GM12872 (cell line): ENCODE measurements around the gene APOL1.

Experiments used
- TF ChIP-seq, protein P1 (sequence below): IDR thresholded peaks from 3 replicates; pipeline ENCODE4 v1.5.1; 2011; ENCODE audit warnings: low read depth, mild to moderate bottlenecking, low read length, moderate library complexity; ENCODE audit not compliant: insufficient read depth

APOL1 gene, protein sequence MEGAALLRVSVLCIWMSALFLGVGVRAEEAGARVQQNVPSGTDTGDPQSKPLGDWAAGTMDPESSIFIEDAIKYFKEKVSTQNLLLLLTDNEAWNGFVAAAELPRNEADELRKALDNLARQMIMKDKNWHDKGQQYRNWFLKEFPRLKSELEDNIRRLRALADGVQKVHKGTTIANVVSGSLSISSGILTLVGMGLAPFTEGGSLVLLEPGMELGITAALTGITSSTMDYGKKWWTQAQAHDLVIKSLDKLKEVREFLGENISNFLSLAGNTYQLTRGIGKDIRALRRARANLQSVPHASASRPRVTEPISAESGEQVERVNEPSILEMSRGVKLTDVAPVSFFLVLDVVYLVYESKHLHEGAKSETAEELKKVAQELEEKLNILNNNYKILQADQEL

DNA sequence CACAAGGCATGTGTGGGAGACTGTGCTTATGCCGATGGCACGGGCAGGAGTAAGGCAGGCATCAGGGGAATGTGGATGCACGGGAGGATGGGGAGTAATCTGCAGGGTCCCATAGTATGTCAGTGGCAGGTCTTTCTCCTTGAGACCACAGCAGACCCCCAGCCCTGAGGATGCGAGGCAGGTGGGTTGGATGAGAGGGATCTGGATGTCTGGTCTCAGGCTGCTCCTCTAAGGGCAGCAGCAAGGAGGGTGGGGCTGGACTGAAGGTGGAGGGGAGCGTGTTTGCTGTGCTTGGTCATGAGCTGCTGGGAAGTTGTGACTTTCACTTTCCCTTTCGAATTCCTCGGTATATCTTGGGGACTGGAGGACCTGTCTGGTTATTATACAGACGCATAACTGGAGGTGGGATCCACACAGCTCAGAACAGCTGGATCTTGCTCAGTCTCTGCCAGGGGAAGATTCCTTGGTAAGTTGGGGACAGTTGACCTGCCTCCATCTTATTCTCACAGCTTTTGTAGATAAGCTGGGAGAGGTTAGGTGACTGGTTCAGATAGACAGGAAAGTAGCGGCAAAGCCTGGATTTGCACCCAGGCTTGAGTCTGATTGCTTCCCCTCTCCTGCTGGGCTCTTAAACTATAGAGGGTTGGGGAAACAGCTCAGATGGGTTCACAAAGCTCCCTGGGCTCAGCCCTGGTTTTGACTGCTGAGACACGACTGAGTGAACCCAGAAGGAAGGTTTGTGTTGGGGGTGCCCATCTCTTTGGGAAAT is at the start of gene APOL1:
TSS of gene APOL1 (plus strand) at position 380 of the 769 bp plus-strand sequence. CDS start 1,823 bp downstream, outside the sequence.
- TF ChIP-seq, protein P1, sequence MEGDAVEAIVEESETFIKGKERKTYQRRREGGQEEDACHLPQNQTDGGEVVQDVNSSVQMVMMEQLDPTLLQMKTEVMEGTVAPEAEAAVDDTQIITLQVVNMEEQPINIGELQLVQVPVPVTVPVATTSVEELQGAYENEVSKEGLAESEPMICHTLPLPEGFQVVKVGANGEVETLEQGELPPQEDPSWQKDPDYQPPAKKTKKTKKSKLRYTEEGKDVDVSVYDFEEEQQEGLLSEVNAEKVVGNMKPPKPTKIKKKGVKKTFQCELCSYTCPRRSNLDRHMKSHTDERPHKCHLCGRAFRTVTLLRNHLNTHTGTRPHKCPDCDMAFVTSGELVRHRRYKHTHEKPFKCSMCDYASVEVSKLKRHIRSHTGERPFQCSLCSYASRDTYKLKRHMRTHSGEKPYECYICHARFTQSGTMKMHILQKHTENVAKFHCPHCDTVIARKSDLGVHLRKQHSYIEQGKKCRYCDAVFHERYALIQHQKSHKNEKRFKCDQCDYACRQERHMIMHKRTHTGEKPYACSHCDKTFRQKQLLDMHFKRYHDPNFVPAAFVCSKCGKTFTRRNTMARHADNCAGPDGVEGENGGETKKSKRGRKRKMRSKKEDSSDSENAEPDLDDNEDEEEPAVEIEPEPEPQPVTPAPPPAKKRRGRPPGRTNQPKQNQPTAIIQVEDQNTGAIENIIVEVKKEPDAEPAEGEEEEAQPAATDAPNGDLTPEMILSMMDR = no peak

DNA sequence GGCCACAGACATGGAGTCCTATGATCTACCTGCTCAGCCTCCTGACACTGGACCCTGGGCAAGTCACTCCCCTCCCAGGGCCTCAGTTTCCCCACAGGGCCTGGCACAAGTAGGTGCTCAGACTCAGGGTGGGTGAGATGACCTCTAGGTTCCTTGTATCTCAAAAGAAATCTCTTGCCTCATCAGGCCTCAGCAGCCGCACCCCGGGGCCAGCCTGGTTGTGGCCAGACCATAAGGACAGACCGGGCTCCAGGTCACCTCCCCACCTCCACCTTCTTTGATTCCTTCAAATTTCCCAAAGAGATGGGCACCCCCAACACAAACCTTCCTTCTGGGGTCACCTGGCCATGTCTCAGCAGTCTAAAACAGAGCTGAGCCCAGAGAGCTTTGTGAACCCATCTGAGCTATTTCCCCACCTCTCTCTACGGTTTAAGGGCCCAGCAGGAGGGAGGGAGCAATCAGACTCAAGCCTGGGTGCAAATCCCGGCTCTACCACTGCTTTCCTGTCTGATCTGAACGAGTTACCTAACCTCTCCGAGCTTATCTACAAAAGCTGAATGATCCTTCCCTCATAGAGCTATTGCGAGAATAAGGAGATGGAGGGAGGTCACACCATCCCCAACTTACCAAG is 48.8 kb upstream of the APOL1 start:
- TF ChIP-seq, protein P1 = no peak

DNA sequence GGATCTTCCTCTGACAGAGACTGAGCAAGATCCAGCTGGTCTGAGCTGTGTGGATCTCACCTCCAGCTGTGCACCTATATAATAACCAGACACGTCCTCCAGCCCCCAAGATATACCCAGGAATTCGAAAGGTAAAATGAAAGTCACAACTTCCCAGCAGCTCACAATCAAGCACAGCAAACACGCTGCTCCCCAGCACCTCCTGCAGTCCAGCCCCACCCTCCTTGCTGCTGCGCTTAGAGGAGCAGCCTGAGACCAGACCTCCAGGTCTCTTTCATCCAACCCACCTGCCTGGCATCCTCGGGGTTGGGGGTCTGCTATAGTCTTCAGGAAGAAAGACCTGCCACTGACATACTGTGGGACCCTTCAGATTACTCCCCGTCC is 48.3 kb upstream of the APOL1 start:
- TF ChIP-seq, protein P1 = no peak

DNA sequence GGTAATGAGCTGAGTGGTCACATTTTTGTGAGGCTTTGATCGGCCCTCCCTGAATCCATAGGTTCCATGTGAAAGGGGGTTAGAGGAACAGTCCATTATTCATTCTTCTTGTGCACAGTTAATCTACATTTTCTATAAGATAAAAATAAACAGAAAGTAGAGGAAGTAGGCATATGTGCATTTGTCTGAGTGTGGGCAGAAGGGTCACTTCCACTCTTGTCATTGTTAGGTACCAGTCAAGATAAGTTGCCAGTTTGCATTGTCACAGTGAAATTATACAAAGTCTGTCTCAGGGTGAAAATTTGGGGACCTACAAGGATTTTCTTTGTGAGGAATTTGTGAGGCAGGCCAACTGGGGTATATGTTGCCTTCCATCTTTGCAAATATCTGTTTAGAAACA is 46.7 kb upstream of the APOL1 start:
- TF ChIP-seq, protein P1 = no peak

DNA sequence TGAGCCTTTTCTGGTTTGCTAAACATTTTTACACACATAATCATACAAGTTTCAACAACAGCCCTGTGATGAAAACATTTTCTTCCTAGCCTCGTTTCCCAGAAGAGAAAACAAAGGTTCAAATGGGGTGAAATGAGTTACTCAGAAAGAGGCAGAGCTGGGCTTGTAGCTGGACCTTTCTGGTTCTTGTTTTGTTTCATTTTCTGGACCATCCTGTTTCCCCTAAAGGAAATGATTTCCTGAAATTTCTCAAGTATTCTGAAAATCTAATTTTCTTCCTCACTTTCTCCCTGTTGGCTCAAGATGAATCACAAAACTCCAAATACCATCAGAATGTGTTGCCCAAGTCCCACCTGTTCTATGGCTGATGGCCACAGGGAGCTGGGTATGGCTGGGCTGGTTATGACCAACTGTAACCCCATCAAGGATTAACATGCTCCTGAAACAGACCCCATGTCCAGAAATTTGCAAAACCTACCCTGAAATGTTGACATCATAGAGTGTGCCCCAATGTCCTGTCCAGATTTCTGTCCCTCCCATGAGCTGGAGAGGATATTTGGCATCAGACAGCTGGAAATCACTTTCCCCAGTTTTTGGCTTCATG is 44.7 kb upstream of the APOL1 start:
- TF ChIP-seq, protein P1 = no peak

DNA sequence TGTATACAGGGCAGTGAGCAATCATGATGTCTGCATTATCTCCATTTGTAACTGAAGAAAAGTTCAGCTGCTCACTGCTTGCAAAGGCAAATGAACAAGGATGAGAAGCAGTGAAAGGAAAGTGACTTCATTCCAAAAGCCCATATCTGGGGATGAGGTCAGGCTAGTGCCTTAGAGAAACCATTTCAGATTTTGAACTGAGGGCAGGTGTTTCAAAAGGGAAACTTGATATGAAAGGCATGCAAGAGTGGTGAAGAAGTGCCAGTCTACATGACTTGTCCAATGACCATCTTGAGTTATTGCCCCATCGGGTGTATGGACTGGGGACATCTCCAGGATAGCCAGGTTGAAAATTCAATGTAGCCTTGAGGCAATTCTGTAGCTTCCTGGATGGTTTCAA is 44.0 kb upstream of the APOL1 start:
- TF ChIP-seq, protein P1 = no peak

DNA sequence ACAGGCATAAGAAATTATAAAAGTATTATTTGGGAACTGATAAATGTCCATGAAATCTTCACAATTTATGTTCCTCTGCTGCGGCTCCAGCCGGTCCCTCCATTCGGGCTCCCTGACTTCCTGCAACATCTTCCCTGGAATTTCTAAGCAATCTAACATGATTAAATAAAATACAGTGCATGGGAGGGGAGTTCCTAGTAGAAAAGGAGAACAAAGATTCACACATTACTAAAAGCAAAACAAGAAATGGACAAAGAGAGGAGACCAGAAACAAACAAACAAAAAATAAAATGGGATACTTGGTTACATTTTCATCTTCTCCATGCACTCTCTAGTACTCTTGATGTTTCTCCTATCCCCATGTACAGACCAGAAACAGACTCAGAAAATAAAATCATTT is 42.7 kb upstream of the APOL1 start:
- TF ChIP-seq, protein P1 = no peak
